ENCODE results near the gene FANCI.

Gene FANCI

GRCh38 chr15:89353991-89354390 lies 110.2 kb downstream of the FANCI start:
- H3K27me3 ChIP-seq (replicated peaks; ENCODE audit: control insufficient read depth, insufficient read depth, low read length), result peaks cover 71% of the 10 kb centered on the region
- H3K4me1 ChIP-seq (ENCODE audit: control insufficient read depth, insufficient read depth, low read length), result peaks cover under 1% of the 10 kb centered on the region
- DNase-seq (ENCODE audit: low read depth), result no peak
- H3K4me3 ChIP-seq (ENCODE audit: low read length), result no peak overlapping the region
- no peaks in the 10 kb centered on the region for H3K36me3 ChIP-seq (ENCODE audit: control insufficient read depth, insufficient read depth, low read length, severe bottlenecking)
- H3K9ac ChIP-seq (ENCODE audit: low read length), result no peak overlapping the region
- H3K9me3 ChIP-seq (ENCODE audit: control insufficient read depth, low read length), result no peaks in the 10 kb centered on the region

GRCh38 chr15:89356634-89357298 lies 113.0 kb downstream of the FANCI start:
- H3K9ac ChIP-seq (ENCODE audit: low read length), result no peak overlapping the region
- no peaks in the 10 kb centered on the region for H3K9me3 ChIP-seq (ENCODE audit: control insufficient read depth, low read length)
- H3K27me3 ChIP-seq (replicated peaks; ENCODE audit: control insufficient read depth, insufficient read depth, low read length), result peaks cover 83% of the 10 kb centered on the region
- peaks cover 6% of the 10 kb centered on the region for H3K4me1 ChIP-seq (ENCODE audit: control insufficient read depth, insufficient read depth, low read length)
- H3K4me3 ChIP-seq (ENCODE audit: low read length), result no peak overlapping the region
- peak; percentile 51 for DNase-seq (ENCODE audit: low read depth)
- no peaks in the 10 kb centered on the region for H3K36me3 ChIP-seq (ENCODE audit: control insufficient read depth, insufficient read depth, low read length, severe bottlenecking)

GRCh38 chr15:89358435-89358754 lies 114.6 kb downstream of the FANCI start:
- Histone ChIP-seq H3K9me3 (ENCODE audit: control insufficient read depth, low read length) (no peaks in the 10 kb centered on the region), H3K36me3 (ENCODE audit: control insufficient read depth, insufficient read depth, low read length, severe bottlenecking) (no peaks in the 10 kb centered on the region), H3K27me3 (replicated peaks; ENCODE audit: control insufficient read depth, insufficient read depth, low read length) (peaks cover 87% of the 10 kb centered on the region), H3K4me1 (ENCODE audit: control insufficient read depth, insufficient read depth, low read length) (peaks cover 6% of the 10 kb centered on the region), H3K9ac (ENCODE audit: low read length) (no peak overlapping the region), H3K4me3 (ENCODE audit: low read length) (peak overlapping the region; percentile 75)
- DNase-seq (ENCODE audit: low read depth), result no peak

DNA sequence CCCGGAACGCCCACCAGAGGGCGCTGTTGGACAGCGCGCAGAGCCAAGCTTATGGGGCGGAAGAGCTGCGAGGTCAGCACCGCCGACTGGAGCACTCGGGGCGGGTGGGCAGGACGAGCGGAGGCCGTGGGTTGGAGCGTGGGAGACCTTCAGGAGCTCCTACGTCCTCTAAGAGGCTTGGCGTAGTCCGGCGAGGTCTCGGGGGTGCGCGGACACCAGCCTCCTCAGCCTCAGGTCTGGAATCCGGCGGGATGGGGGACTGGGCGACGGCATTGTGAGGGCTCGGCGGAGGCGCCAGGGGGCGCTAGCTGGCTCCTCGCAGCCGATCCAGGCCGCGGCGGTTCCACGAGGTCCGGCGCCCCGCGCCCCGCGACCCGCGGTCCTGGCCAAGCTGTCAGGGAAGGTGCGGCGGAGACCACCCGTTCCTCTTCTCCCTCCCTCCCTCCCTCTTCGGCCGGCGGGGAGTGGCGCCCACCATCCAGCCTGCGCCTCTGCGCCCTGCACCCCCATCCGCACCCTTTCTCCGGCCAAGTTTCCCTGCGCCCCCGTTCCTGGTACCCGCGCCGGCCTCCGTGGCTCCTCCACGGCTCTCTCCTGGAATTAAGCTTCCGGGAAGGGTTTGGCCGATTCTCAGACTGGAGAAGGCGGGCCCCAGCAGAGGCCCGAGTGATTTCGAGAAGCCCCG lies 115.1 kb downstream of the FANCI start:
- H3K9ac ChIP-seq (ENCODE audit: low read length), result no peak overlapping the region
- H3K27me3 ChIP-seq (replicated peaks; ENCODE audit: control insufficient read depth, insufficient read depth, low read length), result peaks cover 87% of the 10 kb centered on the region
- H3K9me3 ChIP-seq (ENCODE audit: control insufficient read depth, low read length), result no peaks in the 10 kb centered on the region
- peak; percentile 86 for DNase-seq (ENCODE audit: low read depth)
- peak overlapping the region; percentile 75 for H3K4me3 ChIP-seq (ENCODE audit: low read length)
- H3K36me3 ChIP-seq (ENCODE audit: control insufficient read depth, insufficient read depth, low read length, severe bottlenecking), result no peaks in the 10 kb centered on the region
- peaks cover 6% of the 10 kb centered on the region for H3K4me1 ChIP-seq (ENCODE audit: control insufficient read depth, insufficient read depth, low read length)

- H3K4me1 ChIP-seq (ENCODE audit: control insufficient read depth, insufficient read depth, low read length), result peaks cover 6% of the 10 kb centered on the region
- no peak for DNase-seq (ENCODE audit: low read depth)
- peaks cover 88% of the 10 kb centered on the region for H3K27me3 ChIP-seq (replicated peaks; ENCODE audit: control insufficient read depth, insufficient read depth, low read length)
- no peaks in the 10 kb centered on the region for H3K9me3 ChIP-seq (ENCODE audit: control insufficient read depth, low read length)
- H3K36me3 ChIP-seq (ENCODE audit: control insufficient read depth, insufficient read depth, low read length, severe bottlenecking), result no peaks in the 10 kb centered on the region
- H3K4me3 ChIP-seq (ENCODE audit: low read length), result no peak overlapping the region
- no peak overlapping the region for H3K9ac ChIP-seq (ENCODE audit: low read length)
These were observed 115.9 kb downstream of the FANCI start for GRCh38 chr15:89359471-89360293.

- no peak for DNase-seq (ENCODE audit: low read depth)
- Histone ChIP-seq H3K9ac (ENCODE audit: low read length) (no peak overlapping the region), H3K36me3 (ENCODE audit: control insufficient read depth, insufficient read depth, low read length, severe bottlenecking) (no peaks in the 10 kb centered on the region), H3K4me1 (ENCODE audit: control insufficient read depth, insufficient read depth, low read length) (peaks cover 6% of the 10 kb centered on the region), H3K27me3 (replicated peaks; ENCODE audit: control insufficient read depth, insufficient read depth, low read length) (peaks cover 90% of the 10 kb centered on the region), H3K9me3 (ENCODE audit: control insufficient read depth, low read length) (no peaks in the 10 kb centered on the region), H3K4me3 (ENCODE audit: low read length) (no peak overlapping the region)
These were observed 116.7 kb downstream of the FANCI start for GRCh38 chr15:89360294-89360971.

DNA sequence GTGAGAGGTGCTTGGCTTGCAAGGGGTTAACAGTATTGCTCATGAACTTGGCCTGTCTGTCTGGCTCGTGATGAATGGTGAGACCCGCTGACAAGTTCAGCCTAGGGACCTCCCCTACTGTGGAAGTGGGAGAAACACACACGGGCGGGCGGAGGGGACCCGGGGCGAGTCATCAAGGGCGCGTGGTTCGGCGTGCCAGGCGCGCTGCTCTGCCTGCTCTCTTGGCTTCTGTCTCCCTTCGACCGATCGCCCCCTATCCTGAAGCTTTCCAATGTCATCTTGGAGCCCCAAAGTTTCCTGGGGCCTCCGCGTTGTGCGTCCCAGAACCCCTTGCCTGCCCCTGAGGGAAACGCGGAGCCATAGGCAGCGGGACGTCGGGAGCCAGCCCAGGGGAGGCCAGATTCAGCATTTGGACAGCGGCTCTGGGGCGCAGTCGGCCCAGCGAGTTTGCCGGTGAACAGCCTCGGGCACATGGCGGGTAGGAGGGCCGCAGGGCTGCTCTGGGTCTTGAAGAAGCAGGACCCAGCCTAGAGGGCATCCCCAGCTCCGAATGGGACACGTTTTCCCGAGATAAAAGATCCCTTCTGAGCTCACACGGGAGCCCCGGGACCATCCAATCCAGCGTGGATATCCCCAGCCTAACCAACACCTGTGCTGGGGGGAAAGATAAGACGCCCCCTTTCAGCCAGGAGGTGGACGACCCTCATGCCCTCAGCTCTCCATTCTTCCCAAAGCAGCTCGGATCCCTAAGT lies 117.8 kb downstream of the FANCI start:
- Histone ChIP-seq H3K9ac (ENCODE audit: low read length) (no peak overlapping the region), H3K4me3 (ENCODE audit: low read length) (no peak overlapping the region), H3K27me3 (replicated peaks; ENCODE audit: control insufficient read depth, insufficient read depth, low read length) (peaks cover 90% of the 10 kb centered on the region), H3K9me3 (ENCODE audit: control insufficient read depth, low read length) (no peaks in the 10 kb centered on the region), H3K4me1 (ENCODE audit: control insufficient read depth, insufficient read depth, low read length) (peaks cover 6% of the 10 kb centered on the region), H3K36me3 (ENCODE audit: control insufficient read depth, insufficient read depth, low read length, severe bottlenecking) (no peaks in the 10 kb centered on the region)
- peak; percentile 76 for DNase-seq (ENCODE audit: low read depth)

DNA sequence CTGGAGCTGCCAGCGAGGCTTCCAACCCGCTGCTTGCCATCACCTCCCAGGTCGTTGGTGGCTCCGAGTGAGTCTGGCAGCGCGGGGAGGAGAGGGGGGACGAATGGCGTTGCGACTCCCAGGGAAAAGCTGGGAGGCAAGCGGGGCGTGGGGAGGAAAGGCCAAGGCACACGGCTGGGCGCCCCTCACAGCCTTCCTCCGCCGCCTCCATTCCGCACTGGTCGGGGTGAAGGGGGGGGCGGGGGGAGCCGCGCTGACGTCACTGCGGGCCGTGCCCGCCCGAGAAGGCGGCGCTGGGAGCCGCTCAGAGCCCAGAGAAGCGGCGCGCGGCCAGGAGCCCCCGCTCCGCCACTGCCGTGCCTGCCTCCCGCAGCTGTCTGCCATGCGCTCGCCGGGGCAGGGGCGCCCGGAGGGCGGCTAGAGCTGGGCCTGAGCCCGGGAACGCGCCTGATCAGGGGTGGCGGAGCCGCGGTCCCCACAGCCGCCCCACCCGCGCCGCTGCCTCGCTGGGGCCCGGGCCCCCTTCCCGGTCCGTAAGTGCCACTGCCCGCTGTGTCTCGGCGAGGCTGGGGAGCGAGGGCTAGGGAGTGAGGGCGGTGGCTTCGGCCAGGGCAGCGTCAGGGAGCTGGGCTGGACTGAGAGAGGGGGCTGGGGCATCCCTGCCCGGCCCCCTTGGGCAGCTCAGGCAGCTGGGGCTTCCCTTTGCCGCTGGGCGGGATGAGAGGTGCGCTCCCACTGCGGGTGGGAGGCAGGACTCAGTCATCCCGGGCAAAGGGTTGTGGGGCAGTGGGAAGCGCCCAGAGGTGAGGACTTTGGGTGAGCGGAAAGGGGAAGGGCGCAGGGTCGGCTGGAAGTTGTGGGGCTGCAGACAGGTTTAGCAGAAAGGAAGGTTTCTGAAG lies 118.7 kb downstream of the FANCI start:
- Histone ChIP-seq H3K9ac (ENCODE audit: low read length) (no peak overlapping the region), H3K27me3 (replicated peaks; ENCODE audit: control insufficient read depth, insufficient read depth, low read length) (peaks cover 90% of the 10 kb centered on the region), H3K4me3 (ENCODE audit: low read length) (no peak overlapping the region), H3K9me3 (ENCODE audit: control insufficient read depth, low read length) (no peaks in the 10 kb centered on the region), H3K36me3 (ENCODE audit: control insufficient read depth, insufficient read depth, low read length, severe bottlenecking) (no peaks in the 10 kb centered on the region), H3K4me1 (ENCODE audit: control insufficient read depth, insufficient read depth, low read length) (peaks cover 6% of the 10 kb centered on the region)
- DNase-seq (ENCODE audit: low read depth), result no peak

GRCh38 chr15:89363133-89363532 lies 119.4 kb downstream of the FANCI start:
- H3K36me3 ChIP-seq (ENCODE audit: control insufficient read depth, insufficient read depth, low read length, severe bottlenecking), result no peaks in the 10 kb centered on the region
- no peaks in the 10 kb centered on the region for H3K9me3 ChIP-seq (ENCODE audit: control insufficient read depth, low read length)
- no peak for DNase-seq (ENCODE audit: low read depth)
- peaks cover 88% of the 10 kb centered on the region for H3K27me3 ChIP-seq (replicated peaks; ENCODE audit: control insufficient read depth, insufficient read depth, low read length)
- H3K4me1 ChIP-seq (ENCODE audit: control insufficient read depth, insufficient read depth, low read length), result peaks cover 6% of the 10 kb centered on the region
- H3K9ac ChIP-seq (ENCODE audit: low read length), result no peak overlapping the region
- H3K4me3 ChIP-seq (ENCODE audit: low read length), result no peak overlapping the region

DNA sequence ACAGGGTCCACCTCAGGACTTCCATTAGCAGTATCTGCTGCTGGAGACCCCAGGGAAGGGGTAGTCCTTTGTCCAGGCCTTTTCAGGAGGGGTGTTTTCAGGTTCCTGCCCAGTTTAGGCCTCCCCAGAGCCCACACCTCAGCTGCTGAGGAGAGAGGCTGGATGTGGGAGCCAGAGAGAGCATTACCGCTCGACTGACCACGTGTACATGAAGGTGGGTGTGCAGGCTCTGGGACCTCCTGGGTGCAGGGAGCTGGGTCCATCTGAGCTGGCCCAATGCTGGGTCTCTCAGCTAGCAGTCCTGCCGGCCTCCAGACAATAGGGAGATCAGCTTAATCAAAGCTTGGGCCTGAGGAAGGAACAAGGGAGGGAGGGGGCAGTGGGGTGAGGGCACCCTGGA lies 120.0 kb downstream of the FANCI start:
- DNase-seq (ENCODE audit: low read depth), result no peak
- Histone ChIP-seq H3K4me1 (ENCODE audit: control insufficient read depth, insufficient read depth, low read length) (peaks cover 6% of the 10 kb centered on the region), H3K9ac (ENCODE audit: low read length) (no peak overlapping the region), H3K9me3 (ENCODE audit: control insufficient read depth, low read length) (no peaks in the 10 kb centered on the region), H3K36me3 (ENCODE audit: control insufficient read depth, insufficient read depth, low read length, severe bottlenecking) (no peaks in the 10 kb centered on the region), H3K4me3 (ENCODE audit: low read length) (no peak overlapping the region), H3K27me3 (replicated peaks; ENCODE audit: control insufficient read depth, insufficient read depth, low read length) (peaks cover 87% of the 10 kb centered on the region)

All from adipocyte (in vitro differentiated cells).